Measurements from ENCODE around the gene GAN. TPM values are rescaled to one million over a fixed set of nuclear protein-coding genes. Genes with fewer than 3 reads are reported as not detected.

GAN gene
- total and polyA plus RNA-seq, 9 of the 15 experiments (the other 6 are each of a cell fraction or from before 2014, with no cell fraction given) = 0.83 to 15.1 (median 5.2) TPM

DNA sequence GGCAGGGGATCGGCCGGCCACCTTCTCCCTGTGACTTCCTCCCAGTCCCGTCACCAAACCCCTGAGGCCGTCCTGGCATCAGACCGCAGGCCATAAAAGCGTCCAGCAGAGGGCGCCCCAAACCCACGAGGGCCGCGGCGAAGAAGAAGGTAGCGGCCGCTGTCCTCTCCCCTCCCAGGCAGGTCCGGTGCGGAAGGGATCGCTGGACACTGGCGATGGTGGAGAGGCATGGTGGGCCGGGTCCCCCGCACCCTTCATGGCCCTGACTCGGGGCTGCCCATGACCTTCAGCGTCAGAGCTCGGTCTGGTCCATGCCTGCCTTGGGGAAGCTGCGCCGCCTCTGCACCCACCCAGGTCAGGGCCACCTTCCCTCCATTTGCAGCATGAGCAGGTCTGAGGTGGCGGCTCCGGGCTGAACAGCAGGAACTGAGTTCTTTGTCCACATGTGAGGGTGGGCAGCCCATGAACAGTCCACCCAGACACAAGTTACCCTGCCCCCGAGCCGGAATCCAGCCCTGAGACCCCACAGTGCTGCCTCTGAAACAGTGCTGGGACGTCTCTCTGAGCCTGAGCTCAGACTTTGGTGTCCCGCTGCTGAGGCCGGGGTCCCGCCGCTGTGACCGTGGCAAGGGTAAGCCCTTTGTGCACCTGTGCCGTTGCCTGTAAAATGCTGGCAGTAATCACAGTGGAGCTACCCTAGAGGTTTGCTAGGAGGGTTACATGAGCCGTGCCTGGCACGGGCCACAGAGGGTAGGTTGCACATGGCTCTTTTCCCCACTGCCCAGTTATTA, 89.0 kb downstream of the GAN start (continued):
- TF ChIP-seq ZBTB40 (IDR thresholded peaks at IDR 0.05) (no peak), ZBTB40 (CRISPR knock-in tag; IDR thresholded peaks at IDR 0.05) (no peak), ZNF717 (CRISPR knock-in tag; IDR thresholded peaks at IDR 0.05) (0 out of 2 replicates have a peak, but pooled peaks have one; percentile 22), SRSF9 (IDR thresholded peaks at IDR 0.05; ENCODE audit: borderline replicate concordance, low read depth, low read length) (no peak), ZNF133 (CRISPR knock-in tag; IDR thresholded peaks at IDR 0.05) (no peak), NUFIP1 (IDR thresholded peaks at IDR 0.05; ENCODE audit: partially characterized antibody) (no peak), ZNF395 (CRISPR knock-in tag; IDR thresholded peaks at IDR 0.05) (no peak), ZEB2 (IDR thresholded peaks at IDR 0.05) (0 out of 2 replicates have a peak, but pooled peaks have one; percentile 40), ZNF696 (CRISPR knock-in tag; conservative IDR thresholded peaks at IDR 0.05) (no peak), CREB1 (IDR thresholded peaks at IDR 0.05) (no peak), CREB1 (CRISPR knock-in tag; IDR thresholded peaks at IDR 0.05) (peak; percentile 54; the same call in 1 of the 2 replicates)
- TF ChIP-seq, protein P1, sequence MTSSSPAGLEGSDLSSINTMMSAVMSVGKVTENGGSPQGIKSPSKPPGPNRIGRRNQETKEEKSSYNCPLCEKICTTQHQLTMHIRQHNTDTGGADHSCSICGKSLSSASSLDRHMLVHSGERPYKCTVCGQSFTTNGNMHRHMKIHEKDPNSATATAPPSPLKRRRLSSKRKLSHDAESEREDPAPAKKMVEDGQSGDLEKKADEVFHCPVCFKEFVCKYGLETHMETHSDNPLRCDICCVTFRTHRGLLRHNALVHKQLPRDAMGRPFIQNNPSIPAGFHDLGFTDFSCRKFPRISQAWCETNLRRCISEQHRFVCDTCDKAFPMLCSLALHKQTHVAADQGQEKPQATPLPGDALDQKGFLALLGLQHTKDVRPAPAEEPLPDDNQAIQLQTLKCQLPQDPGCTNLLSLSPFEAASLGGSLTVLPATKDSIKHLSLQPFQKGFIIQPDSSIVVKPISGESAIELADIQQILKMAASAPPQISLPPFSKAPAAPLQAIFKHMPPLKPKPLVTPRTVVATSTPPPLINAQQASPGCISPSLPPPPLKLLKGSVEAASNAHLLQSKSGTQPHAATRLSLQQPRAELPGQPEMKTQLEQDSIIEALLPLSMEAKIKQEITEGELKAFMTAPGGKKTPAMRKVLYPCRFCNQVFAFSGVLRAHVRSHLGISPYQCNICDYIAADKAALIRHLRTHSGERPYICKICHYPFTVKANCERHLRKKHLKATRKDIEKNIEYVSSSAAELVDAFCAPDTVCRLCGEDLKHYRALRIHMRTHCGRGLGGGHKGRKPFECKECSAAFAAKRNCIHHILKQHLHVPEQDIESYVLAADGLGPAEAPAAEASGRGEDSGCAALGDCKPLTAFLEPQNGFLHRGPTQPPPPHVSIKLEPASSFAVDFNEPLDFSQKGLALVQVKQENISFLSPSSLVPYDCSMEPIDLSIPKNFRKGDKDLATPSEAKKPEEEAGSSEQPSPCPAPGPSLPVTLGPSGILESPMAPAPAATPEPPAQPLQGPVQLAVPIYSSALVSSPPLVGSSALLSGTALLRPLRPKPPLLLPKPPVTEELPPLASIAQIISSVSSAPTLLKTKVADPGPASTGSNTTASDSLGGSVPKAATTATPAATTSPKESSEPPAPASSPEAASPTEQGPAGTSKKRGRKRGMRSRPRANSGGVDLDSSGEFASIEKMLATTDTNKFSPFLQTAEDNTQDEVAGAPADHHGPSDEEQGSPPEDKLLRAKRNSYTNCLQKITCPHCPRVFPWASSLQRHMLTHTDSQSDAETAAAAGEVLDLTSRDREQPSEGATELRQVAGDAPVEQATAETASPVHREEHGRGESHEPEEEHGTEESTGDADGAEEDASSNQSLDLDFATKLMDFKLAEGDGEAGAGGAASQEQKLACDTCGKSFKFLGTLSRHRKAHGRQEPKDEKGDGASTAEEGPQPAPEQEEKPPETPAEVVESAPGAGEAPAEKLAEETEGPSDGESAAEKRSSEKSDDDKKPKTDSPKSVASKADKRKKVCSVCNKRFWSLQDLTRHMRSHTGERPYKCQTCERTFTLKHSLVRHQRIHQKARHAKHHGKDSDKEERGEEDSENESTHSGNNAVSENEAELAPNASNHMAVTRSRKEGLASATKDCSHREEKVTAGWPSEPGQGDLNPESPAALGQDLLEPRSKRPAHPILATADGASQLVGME (CRISPR knock-in tag; IDR thresholded peaks at IDR 0.05) = peak; percentile 87
